ENCODE data around the gene TFAP2E. TPM values are rescaled to one million over a fixed set of nuclear protein-coding genes. Genes with fewer than 3 reads are reported as not detected.

Gene TFAP2E
- total RNA-seq, 2 donors from 2014 or later, result 0.67 to 1.1 TPM

DNA sequence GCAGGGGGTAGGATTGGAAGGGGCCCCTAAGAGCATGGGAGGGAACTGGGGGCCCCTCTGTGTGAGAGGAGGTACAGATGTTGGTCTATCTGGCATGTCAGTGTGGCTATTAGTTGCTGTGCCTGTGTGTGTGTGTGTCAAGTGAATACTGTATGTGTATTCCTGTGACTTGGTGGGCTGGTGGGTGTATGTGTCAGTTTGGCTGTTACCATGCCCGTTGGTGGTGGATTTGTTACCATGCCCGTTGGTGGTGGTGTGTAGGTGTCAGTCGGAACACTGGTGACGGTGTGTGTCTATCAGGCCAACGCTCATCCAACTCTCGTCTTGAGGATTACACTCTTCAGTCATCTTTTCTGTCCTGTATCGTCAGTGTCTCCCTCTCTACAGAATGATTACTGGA lies 22.6 kb downstream of the TFAP2E start:
- Histone ChIP-seq H3K9ac (ENCODE audit: low read depth in 2 of 2, low read length in 2 of 2) (no peak overlapping the region), H3K27me3 (no peaks in the 10 kb centered on the region), H3K36me3 (no peaks in the 10 kb centered on the region), H3K4me1 (no peaks in the 10 kb centered on the region), H3K27ac (no peak overlapping the region), H3K4me3 (no peak overlapping the region), H3K9me3 (no peaks in the 10 kb centered on the region)
- TF ChIP-seq, protein P1, sequence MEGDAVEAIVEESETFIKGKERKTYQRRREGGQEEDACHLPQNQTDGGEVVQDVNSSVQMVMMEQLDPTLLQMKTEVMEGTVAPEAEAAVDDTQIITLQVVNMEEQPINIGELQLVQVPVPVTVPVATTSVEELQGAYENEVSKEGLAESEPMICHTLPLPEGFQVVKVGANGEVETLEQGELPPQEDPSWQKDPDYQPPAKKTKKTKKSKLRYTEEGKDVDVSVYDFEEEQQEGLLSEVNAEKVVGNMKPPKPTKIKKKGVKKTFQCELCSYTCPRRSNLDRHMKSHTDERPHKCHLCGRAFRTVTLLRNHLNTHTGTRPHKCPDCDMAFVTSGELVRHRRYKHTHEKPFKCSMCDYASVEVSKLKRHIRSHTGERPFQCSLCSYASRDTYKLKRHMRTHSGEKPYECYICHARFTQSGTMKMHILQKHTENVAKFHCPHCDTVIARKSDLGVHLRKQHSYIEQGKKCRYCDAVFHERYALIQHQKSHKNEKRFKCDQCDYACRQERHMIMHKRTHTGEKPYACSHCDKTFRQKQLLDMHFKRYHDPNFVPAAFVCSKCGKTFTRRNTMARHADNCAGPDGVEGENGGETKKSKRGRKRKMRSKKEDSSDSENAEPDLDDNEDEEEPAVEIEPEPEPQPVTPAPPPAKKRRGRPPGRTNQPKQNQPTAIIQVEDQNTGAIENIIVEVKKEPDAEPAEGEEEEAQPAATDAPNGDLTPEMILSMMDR (IDR thresholded peaks at IDR 0.05), result no peak
- DNase-seq, result no peak
- intact Hi-C loops (cut with DNase I), result no loop called here

- Histone ChIP-seq H3K9me3 (no peaks in the 10 kb centered on the region), H3K4me3 (no peak overlapping the region), H3K27ac (no peak overlapping the region), H3K36me3 (no peaks in the 10 kb centered on the region), H3K9ac (ENCODE audit: low read depth in 2 of 2, low read length in 2 of 2) (no peak overlapping the region), H3K4me1 (no peaks in the 10 kb centered on the region), H3K27me3 (no peaks in the 10 kb centered on the region)
- DNase-seq, result no peak
- intact Hi-C loops (cut with DNase I), result no loop called here
- TF ChIP-seq, protein P1 (IDR thresholded peaks at IDR 0.05), result no peak
Observed at GRCh38 chr1:35597870-35598269, 24.8 kb downstream of the TFAP2E start.

DNA sequence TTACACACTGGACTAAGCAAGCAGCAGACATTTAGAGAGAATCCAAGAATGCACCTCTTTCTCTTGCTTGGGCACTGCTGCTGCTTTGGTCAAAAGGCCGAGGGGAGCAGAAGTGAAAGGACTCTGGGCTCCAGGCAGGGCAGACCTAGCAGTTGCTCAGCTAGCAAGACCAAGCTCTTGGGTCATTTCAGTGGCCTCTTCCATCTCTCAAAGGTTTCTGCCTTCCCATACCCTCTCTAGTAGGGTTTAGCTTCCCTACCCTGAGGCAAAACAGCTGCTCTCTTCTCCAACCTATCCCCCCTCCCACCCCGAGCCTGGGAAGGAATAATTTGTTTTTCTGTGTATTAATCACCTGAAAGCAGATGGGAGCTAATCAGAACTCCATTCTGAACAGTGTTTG lies 25.8 kb downstream of the TFAP2E start:
- intact Hi-C loops (cut with DNase I), result no loop called here
- Histone ChIP-seq H3K9ac (ENCODE audit: low read depth in 2 of 2, low read length in 2 of 2) (no peak overlapping the region), H3K36me3 (no peaks in the 10 kb centered on the region), H3K9me3 (no peaks in the 10 kb centered on the region), H3K4me1 (no peaks in the 10 kb centered on the region), H3K27ac (no peak overlapping the region), H3K4me3 (no peak overlapping the region), H3K27me3 (no peaks in the 10 kb centered on the region)
- TF ChIP-seq, protein P1 (IDR thresholded peaks at IDR 0.05), result no peak
- no peak for DNase-seq

- intact Hi-C loops (cut with DNase I), result no loop called here
- DNase-seq, result no peak
- Histone ChIP-seq H3K27ac (no peak overlapping the region), H3K9ac (ENCODE audit: low read depth in 2 of 2, low read length in 2 of 2) (no peak overlapping the region), H3K36me3 (no peaks in the 10 kb centered on the region), H3K9me3 (no peaks in the 10 kb centered on the region), H3K4me1 (no peaks in the 10 kb centered on the region), H3K4me3 (no peak overlapping the region), H3K27me3 (no peaks in the 10 kb centered on the region)
- TF ChIP-seq, protein P1 (IDR thresholded peaks at IDR 0.05), result no peak
Observed at GRCh38 chr1:35599411-35599810, 26.3 kb downstream of the TFAP2E start.

DNA sequence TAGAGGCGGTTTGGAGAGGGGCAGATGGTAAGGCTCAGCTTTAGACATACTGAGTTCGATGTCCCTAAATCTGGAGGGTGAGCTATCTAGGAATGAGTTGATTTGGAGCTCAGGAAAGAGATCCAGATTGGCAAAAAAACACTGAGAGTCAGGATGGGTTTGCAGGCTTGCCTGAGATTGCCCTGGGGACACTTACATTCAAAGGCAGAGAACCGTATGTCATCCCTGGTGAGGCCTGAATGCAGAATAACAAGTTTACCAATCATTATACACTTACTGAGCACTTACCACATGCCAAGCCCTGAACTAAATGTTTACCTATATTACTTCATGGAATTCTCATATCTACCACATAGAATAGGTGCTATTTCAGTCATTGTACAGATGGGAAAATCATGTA lies 27.5 kb downstream of the TFAP2E start:
- no peaks in the 10 kb centered on the region for H3K4me1 ChIP-seq
- H3K27me3 ChIP-seq, result no peaks in the 10 kb centered on the region
- no peak overlapping the region for H3K9ac ChIP-seq (ENCODE audit: low read depth in 2 of 2, low read length in 2 of 2)
- H3K4me3 ChIP-seq, result no peak overlapping the region
- TF ChIP-seq, protein P1 (IDR thresholded peaks at IDR 0.05), result no peak
- H3K27ac ChIP-seq, result no peak overlapping the region
- H3K36me3 ChIP-seq, result no peaks in the 10 kb centered on the region
- DNase-seq, result no peak
- H3K9me3 ChIP-seq, result no peaks in the 10 kb centered on the region
- intact Hi-C loops (cut with DNase I), result no loop called here

DNA sequence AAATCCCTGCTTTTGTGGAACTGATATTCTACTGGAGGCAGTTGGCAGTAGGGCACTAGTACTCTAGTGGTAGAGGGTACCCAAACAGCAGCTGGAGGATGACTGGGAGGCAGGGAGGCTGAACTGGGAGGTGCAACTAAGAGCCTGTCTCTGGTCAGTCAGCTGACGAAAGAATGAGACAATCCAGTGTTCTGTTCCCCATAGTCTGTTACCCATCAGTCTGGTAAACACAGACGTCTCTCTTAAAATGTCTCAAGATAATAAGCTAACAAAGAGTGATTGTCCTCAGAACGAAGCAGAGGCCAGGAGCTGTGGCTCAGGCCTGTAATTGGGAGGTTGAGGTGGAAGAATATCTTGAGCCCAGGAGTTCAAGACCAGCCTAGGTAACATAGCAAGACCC lies 30.4 kb downstream of the TFAP2E start:
- H3K27ac ChIP-seq, result no peak overlapping the region
- no peaks in the 10 kb centered on the region for H3K27me3 ChIP-seq
- no peak overlapping the region for H3K9ac ChIP-seq (ENCODE audit: low read depth in 2 of 2, low read length in 2 of 2)
- no peak overlapping the region for H3K4me3 ChIP-seq
- H3K4me1 ChIP-seq, result no peaks in the 10 kb centered on the region
- TF ChIP-seq, protein P1 (IDR thresholded peaks at IDR 0.05), result no peak
- no peaks in the 10 kb centered on the region for H3K36me3 ChIP-seq
- no peak for DNase-seq
- intact Hi-C loops (cut with DNase I), result no loop called here
- H3K9me3 ChIP-seq, result no peaks in the 10 kb centered on the region
